HepG2 (cell line): ENCODE results near the gene RNGTT. TPM values are rescaled to one million over a fixed set of nuclear protein-coding genes. Genes with fewer than 3 reads are reported as not detected.
A peak's percentile ranks its signal among the peaks of the same experiment; 100 is the strongest.

Source experiments
- CAMTA2 ChIP-seq: sonication (generic); formaldehyde crosslinking; IDR thresholded peaks from 2 replicates; pipeline ENCODE4 v1.4.0; 2020; ENCODE audit warnings: mild to moderate bottlenecking, missing genetic modification reagents, borderline replicate concordance
- DR1 ChIP-seq: sonication (generic); formaldehyde crosslinking; IDR thresholded peaks from 2 replicates; pipeline ENCODE4 v1.8.0; 2021; ENCODE audit warnings: mild to moderate bottlenecking, missing genetic modification reagents, inconsistent platforms
- ETV6 ChIP-seq: sonication (generic); formaldehyde crosslinking; conservative IDR thresholded peaks from 2 replicates; pipeline ENCODE4 v1.4.0; 2020; ENCODE audit warnings: missing genetic modification reagents
- FOXK2 ChIP-seq: fragments of 450-650 bp; IDR thresholded peaks from 2 replicates; pipeline ENCODE4 v1.6.1; 2016
- HOXD1 ChIP-seq: sonication (generic); formaldehyde crosslinking; IDR thresholded peaks from 2 replicates; pipeline ENCODE4 v1.5.0; 2020; ENCODE audit warnings: missing genetic modification reagents
- NFAT5 ChIP-seq: sonication (generic); formaldehyde crosslinking; IDR thresholded peaks from 2 replicates; pipeline ENCODE4 v1.4.0; 2020; ENCODE audit warnings: missing genetic modification reagents
- REST ChIP-seq, 2 experiments: IDR thresholded peaks; 2 replicates each; pipeline ENCODE4 v1.6.1; 2011 to 2012; ENCODE audit warnings: low read length in 2 of 2, borderline replicate concordance in 1 of 2, low read depth in 1 of 2, mild to moderate bottlenecking in 1 of 2, moderate library complexity in 1 of 2
- SMARCE1 ChIP-seq: fragments of 450-650 bp; IDR thresholded peaks from 2 replicates; pipeline ENCODE4 v1.6.1; 2017; ENCODE audit warnings: borderline replicate concordance
- SRSF4 ChIP-seq: fragments of 200-400 bp; formaldehyde crosslinking; IDR thresholded peaks from one replicate; pipeline ENCODE4 v1.6.1; 2018; ENCODE audit warnings: mild to moderate bottlenecking, low read depth, low read length, moderate library complexity; ENCODE audit not compliant: poor library complexity, severe bottlenecking
- TOE1 ChIP-seq: sonication (generic); formaldehyde crosslinking; IDR thresholded peaks from 2 replicates; pipeline ENCODE4 v1.4.0; 2020; ENCODE audit warnings: mild to moderate bottlenecking, missing genetic modification reagents
- U2AF2 ChIP-seq: fragments of 200-400 bp; formaldehyde crosslinking; IDR thresholded peaks from 2 replicates; pipeline ENCODE4 v1.6.1; 2017; ENCODE audit warnings: low read depth, mild to moderate bottlenecking, low read length
- ZFAT ChIP-seq: sonication (generic); formaldehyde crosslinking; conservative IDR thresholded peaks from 2 replicates; pipeline ENCODE4 v1.8.1; 2023; ENCODE audit warnings: missing genetic modification reagents, inconsistent platforms
- ZNF580 ChIP-seq: IDR thresholded peaks from 2 replicates; pipeline ENCODE4 v1.6.1; 2016; ENCODE audit warnings: low read depth, borderline replicate concordance
- ZNF639 ChIP-seq: conservative IDR thresholded peaks from 2 replicates; pipeline ENCODE4 v1.6.1; 2018; ENCODE audit warnings: missing genetic modification reagents
- ZNF672 ChIP-seq: sonication (generic); formaldehyde crosslinking; IDR thresholded peaks from 2 replicates; pipeline ENCODE4 v1.8.1; 2022; ENCODE audit warnings: missing genetic modification reagents
- ZSCAN31 ChIP-seq: sonication (generic); formaldehyde crosslinking; IDR thresholded peaks from 2 replicates; pipeline ENCODE4 v1.5.0; 2020; ENCODE audit warnings: low read depth, mild to moderate bottlenecking, missing genetic modification reagents
- polyA plus RNA-seq, 8 experiments: library from polyadenylated mRNA; depleted of rRNA in 3 of 8; stranded (reverse) in 7 of 8; unstranded in 1 of 8; fragments of >200 nt; fragmentation: Illumina TruSeq in 4 of 8; extraction: Trizol in 4 of 8; gene quantifications; 2 replicates each; pipeline versions ENCODE4 v1.2.1 to v1.2.3, GENCODE V29; 2011 to 2016; ENCODE audit warnings: low read depth in 4 of 8, missing spikeins in 1 of 8, mixed read lengths in 1 of 8; ENCODE audit not compliant: insufficient read depth in 1 of 8
- total RNA-seq, 5 experiments: library from RNA; depleted of rRNA; stranded (reverse); fragments of >200 nt; fragmentation: Illumina TruSeq; extraction: Trizol; gene quantifications; 2 replicates each; pipeline ENCODE4 v1.2.3, GENCODE V29; 2016; ENCODE audit warnings: low read depth in 1 of 5

Gene RNGTT
- total and polyA plus RNA-seq, 2 of the 13 experiments (the other 11 are each of a cell fraction or from before 2014, with no cell fraction given), result 6.0 to 22.6 TPM

GRCh38 chr6:88709819-88710246, 253.6 kb downstream of the RNGTT start (continued):
- no peak for TF ChIP-seq ZNF639 (CRISPR knock-in tag)
- peak; percentile 62; the same call in 1 of the 2 replicates for TF ChIP-seq ZNF580 (CRISPR knock-in tag)
- no peak for TF ChIP-seq U2AF2
- no peak; the same call in 1 of the 2 replicates for TF ChIP-seq TOE1
- no peak for TF ChIP-seq NFAT5
- no peak for TF ChIP-seq ZNF672 (CRISPR knock-in tag)
- TF ChIP-seq ZFAT (CRISPR knock-in tag), result no peak
- TF ChIP-seq SMARCE1, result peak; percentile 99
- no peak for TF ChIP-seq DR1 (CRISPR knock-in tag)
- no peak for TF ChIP-seq ZSCAN31 (CRISPR knock-in tag)
- TF ChIP-seq HOXD1 (CRISPR knock-in tag), result no peak
- no peak for TF ChIP-seq FOXK2
- peak in 1 of 2 experiments; percentile 61; a peak in 1 of 4 replicates for TF ChIP-seq REST (IDR thresholded peaks at IDR 0.05; ENCODE audit: borderline replicate concordance in 1 of 2, low read depth in 1 of 2, low read length in 2 of 2)
- TF ChIP-seq SRSF4, result no peak
- no peak for TF ChIP-seq ETV6 (CRISPR knock-in tag)
- TF ChIP-seq CAMTA2, result no peak
